ENCODE results near the gene NSUN2. TPM values are rescaled to one million over a fixed set of nuclear protein-coding genes. Genes with fewer than 3 reads are reported as not detected.

Gene NSUN2
- total and polyA plus RNA-seq, 2 experiments from 2014 or later = 65.4 to 112 TPM

GRCh38 chr5:6591671-6592288, 41.1 kb downstream of the NSUN2 start:
- no peaks in the 10 kb centered on the region for H3K9me3 Mint-ChIP-seq
- Histone ChIP-seq H3F3A (replicated peaks; ENCODE audit: low read depth) (no peaks in the 10 kb centered on the region), H3K4me1 (ENCODE audit: insufficient read depth) (no peaks in the 10 kb centered on the region), H3K79me2 (replicated peaks; ENCODE audit: insufficient read depth) (no peaks in the 10 kb centered on the region), H4K20me1 (replicated peaks; ENCODE audit: insufficient read depth) (no peaks in the 10 kb centered on the region), H2AFZ (no peak overlapping the region), H3K9me2 (ENCODE audit: insufficient read depth) (no peaks in the 10 kb centered on the region), H3K36me3 (ENCODE audit: insufficient read depth) (no peaks in the 10 kb centered on the region), H3K4me2 (no peak overlapping the region), H3K27me3 (ENCODE audit: insufficient read depth) (no peaks in the 10 kb centered on the region), H3K27ac (ENCODE audit: low read depth) (no peak overlapping the region), H3K4me3 (no peak overlapping the region)
- peaks cover 4% of the 10 kb centered on the region; the same call in 2 of the 3 replicates for H3K4me1 Mint-ChIP-seq
- DNase-seq (ENCODE audit: low spot score) (no peak), ATAC-seq (no peak)
- peaks cover 7% of the 10 kb centered on the region; the same call in 2 of the 3 replicates for H3K36me3 Mint-ChIP-seq (ENCODE audit: low read depth)
- H3K4me3 Mint-ChIP-seq = no peak overlapping the region
- no peak overlapping the region for H3K27ac Mint-ChIP-seq
- TF ChIP-seq CTCF (conservative IDR thresholded peaks at IDR 0.05; ENCODE audit: low read depth in 2 of 2) (no peak), CREB1 (CRISPR knock-in tag; IDR thresholded peaks at IDR 0.05; ENCODE audit: low read depth) (no peak), ETS1 (IDR thresholded peaks at IDR 0.05) (no peak), EZH2 (IDR thresholded peaks at IDR 0.05; ENCODE audit: low read depth, unreplicated experiment) (no peak), EZH2phosphoT487 (IDR thresholded peaks at IDR 0.05; ENCODE audit: unreplicated experiment) (no peak), ZNF331 (CRISPR knock-in tag; IDR thresholded peaks at IDR 0.05; ENCODE audit: low read depth) (no peak), POLR2AphosphoS5 (IDR thresholded peaks at IDR 0.05; ENCODE audit: low read depth) (no peak), STAT1 (IDR thresholded peaks at IDR 0.05; ENCODE audit: unreplicated experiment) (no peak), ZNF114 (CRISPR knock-in tag; IDR thresholded peaks at IDR 0.05) (no peak), ZNF462 (CRISPR knock-in tag; IDR thresholded peaks at IDR 0.05) (no peak)
- no peaks in the 10 kb centered on the region for H3K27me3 Mint-ChIP-seq (ENCODE audit: insufficient read depth, low read depth, poor library complexity)
